ENCODE data around the gene ZSCAN2. TPM values are rescaled to one million over a fixed set of nuclear protein-coding genes. Genes with fewer than 3 reads are reported as not detected.
A peak's percentile ranks its signal among the peaks of the same experiment; 100 is the strongest.

ZSCAN2 gene
- total and polyA plus RNA-seq, 10 of the 15 experiments (the other 5 are each of a cell fraction or from before 2014, with no cell fraction given): 2.7 to 13.2 (median 8.6) TPM

GRCh38 chr15:84658080-84658787 lies 57.4 kb downstream of the ZSCAN2 start, which contains the start of gene NMB (continued):
- TF ChIP-seq, protein P1, sequence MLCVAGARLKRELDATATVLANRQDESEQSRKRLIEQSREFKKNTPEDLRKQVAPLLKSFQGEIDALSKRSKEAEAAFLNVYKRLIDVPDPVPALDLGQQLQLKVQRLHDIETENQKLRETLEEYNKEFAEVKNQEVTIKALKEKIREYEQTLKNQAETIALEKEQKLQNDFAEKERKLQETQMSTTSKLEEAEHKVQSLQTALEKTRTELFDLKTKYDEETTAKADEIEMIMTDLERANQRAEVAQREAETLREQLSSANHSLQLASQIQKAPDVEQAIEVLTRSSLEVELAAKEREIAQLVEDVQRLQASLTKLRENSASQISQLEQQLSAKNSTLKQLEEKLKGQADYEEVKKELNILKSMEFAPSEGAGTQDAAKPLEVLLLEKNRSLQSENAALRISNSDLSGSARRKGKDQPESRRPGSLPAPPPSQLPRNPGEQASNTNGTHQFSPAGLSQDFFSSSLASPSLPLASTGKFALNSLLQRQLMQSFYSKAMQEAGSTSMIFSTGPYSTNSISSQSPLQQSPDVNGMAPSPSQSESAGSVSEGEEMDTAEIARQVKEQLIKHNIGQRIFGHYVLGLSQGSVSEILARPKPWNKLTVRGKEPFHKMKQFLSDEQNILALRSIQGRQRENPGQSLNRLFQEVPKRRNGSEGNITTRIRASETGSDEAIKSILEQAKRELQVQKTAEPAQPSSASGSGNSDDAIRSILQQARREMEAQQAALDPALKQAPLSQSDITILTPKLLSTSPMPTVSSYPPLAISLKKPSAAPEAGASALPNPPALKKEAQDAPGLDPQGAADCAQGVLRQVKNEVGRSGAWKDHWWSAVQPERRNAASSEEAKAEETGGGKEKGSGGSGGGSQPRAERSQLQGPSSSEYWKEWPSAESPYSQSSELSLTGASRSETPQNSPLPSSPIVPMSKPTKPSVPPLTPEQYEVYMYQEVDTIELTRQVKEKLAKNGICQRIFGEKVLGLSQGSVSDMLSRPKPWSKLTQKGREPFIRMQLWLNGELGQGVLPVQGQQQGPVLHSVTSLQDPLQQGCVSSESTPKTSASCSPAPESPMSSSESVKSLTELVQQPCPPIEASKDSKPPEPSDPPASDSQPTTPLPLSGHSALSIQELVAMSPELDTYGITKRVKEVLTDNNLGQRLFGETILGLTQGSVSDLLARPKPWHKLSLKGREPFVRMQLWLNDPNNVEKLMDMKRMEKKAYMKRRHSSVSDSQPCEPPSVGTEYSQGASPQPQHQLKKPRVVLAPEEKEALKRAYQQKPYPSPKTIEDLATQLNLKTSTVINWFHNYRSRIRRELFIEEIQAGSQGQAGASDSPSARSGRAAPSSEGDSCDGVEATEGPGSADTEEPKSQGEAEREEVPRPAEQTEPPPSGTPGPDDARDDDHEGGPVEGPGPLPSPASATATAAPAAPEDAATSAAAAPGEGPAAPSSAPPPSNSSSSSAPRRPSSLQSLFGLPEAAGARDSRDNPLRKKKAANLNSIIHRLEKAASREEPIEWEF (IDR thresholded peaks at IDR 0.05; ENCODE audit: insufficient replicate concordance, low read depth, low read length): no peak
- TF ChIP-seq RAD21 (IDR thresholded peaks at IDR 0.05; ENCODE audit: insufficient read depth, low read depth, low read length) (peak; percentile 29; the same call in 1 of the 2 replicates), TAF1 (IDR thresholded peaks at IDR 0.05; ENCODE audit: borderline replicate concordance, low read depth, low read length) (peak; percentile 38; the same call in 1 of the 2 replicates), ZNF384 (IDR thresholded peaks at IDR 0.05; ENCODE audit: borderline replicate concordance, low read depth, low read length) (peak; percentile 85), NR2F1 (conservative IDR thresholded peaks at IDR 0.05) (peak; percentile 51), NRF1 (conservative IDR thresholded peaks at IDR 0.05; ENCODE audit: low read depth, low read length) (no peak), MLLT1 (IDR thresholded peaks at IDR 0.05) (peak; percentile 34; the same call in 1 of the 2 replicates), DPF2 (IDR thresholded peaks at IDR 0.05) (peak; percentile 40; the same call in 1 of the 2 replicates), POLR2A (IDR thresholded peaks at IDR 0.05; ENCODE audit: low read depth, low read length) (no peak), CHD2 (IDR thresholded peaks at IDR 0.05; ENCODE audit: borderline replicate concordance, low read depth, low read length) (peak; percentile 10; the same call in 1 of the 2 replicates), BRCA1 (IDR thresholded peaks at IDR 0.05; ENCODE audit: low read depth, low read length) (peak; percentile 28; the same call in 1 of the 2 replicates), NBN (IDR thresholded peaks at IDR 0.05) (0 out of 2 replicates have a peak, but pooled peaks have one; percentile 33), POU2F2 (IDR thresholded peaks at IDR 0.05; ENCODE audit: borderline replicate concordance, low read depth, low read length) (0 out of 3 replicates have a peak, but pooled peaks have one; percentile 2), IKZF1 (conservative IDR thresholded peaks at IDR 0.05) (peak; percentile 22; the same call in 1 of the 2 replicates), BHLHE40 (IDR thresholded peaks at IDR 0.05; ENCODE audit: borderline replicate concordance in 1 of 2, low read depth in 2 of 2, low read length in 1 of 2) (peak; percentile 45 to 81; a peak in 3 of 4 replicates), CREB1 (IDR thresholded peaks at IDR 0.05; ENCODE audit: low read depth) (0 out of 2 replicates have a peak, but pooled peaks have one; percentile 14)
- TF ChIP-seq, protein P2, sequence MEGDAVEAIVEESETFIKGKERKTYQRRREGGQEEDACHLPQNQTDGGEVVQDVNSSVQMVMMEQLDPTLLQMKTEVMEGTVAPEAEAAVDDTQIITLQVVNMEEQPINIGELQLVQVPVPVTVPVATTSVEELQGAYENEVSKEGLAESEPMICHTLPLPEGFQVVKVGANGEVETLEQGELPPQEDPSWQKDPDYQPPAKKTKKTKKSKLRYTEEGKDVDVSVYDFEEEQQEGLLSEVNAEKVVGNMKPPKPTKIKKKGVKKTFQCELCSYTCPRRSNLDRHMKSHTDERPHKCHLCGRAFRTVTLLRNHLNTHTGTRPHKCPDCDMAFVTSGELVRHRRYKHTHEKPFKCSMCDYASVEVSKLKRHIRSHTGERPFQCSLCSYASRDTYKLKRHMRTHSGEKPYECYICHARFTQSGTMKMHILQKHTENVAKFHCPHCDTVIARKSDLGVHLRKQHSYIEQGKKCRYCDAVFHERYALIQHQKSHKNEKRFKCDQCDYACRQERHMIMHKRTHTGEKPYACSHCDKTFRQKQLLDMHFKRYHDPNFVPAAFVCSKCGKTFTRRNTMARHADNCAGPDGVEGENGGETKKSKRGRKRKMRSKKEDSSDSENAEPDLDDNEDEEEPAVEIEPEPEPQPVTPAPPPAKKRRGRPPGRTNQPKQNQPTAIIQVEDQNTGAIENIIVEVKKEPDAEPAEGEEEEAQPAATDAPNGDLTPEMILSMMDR (IDR thresholded peaks at IDR 0.05 in 2 of 3, conservative IDR thresholded peaks at IDR 0.05 in 1 of 3; ENCODE audit: control insufficient read depth in 2 of 3, extremely low read depth in 1 of 3, insufficient read depth in 1 of 3, low read depth in 3 of 3, low read length in 3 of 3): peak; percentile 56 to 66 (median 61)
- TF ChIP-seq, protein P3, sequence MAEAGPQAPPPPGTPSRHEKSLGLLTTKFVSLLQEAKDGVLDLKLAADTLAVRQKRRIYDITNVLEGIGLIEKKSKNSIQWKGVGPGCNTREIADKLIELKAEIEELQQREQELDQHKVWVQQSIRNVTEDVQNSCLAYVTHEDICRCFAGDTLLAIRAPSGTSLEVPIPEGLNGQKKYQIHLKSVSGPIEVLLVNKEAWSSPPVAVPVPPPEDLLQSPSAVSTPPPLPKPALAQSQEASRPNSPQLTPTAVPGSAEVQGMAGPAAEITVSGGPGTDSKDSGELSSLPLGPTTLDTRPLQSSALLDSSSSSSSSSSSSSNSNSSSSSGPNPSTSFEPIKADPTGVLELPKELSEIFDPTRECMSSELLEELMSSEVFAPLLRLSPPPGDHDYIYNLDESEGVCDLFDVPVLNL (IDR thresholded peaks at IDR 0.05; ENCODE audit: low read depth, low read length): 0 out of 2 replicates have a peak, but pooled peaks have one; percentile 29

Measured in GM12878 (cell line).